Stimulated activated CD4-positive, alpha-beta T cell treated with anti-CD3 and anti-CD28 coated beads, Interleukin-15, amount 100 ng/mL, for 48 hours (primary cell): Measurements from ENCODE around the gene LYPD5.
"Not testable (repeated sequence)": the region's sequence is repeated elsewhere in the genome, so short reads cannot be mapped to it uniquely, and the experiment has no call there.

Source experiments
- DNase-seq, 2 donors: peaks; one replicate each; pipeline ENCODE4 v3.0.0-alpha.2; 2020; ENCODE audit warnings: low read depth in 2 of 2

The LYPD5 gene

DNA sequence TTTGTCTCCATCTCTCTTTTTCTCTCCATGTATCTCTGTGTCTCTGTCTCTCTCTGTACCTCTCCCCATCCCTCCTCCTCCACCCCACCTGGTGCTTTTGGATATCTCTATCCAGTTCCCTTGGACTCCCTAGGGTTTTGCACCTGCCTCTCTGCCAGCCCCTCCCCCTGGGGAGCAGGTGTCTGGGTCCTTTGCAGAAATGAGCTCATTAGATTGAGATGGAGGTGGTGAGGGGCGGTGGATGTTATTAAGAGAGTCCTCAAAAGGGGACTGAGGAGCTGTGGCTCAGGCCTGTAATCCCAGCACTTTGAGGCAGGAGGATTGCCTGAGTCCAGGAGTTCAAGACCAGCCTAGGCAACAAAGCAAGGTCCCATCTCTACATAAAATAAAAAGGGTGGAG, 23.6 kb downstream of the LYPD5 start:
- DNase-seq = no peak

- DNase-seq = no peak
Measured at GRCh38 chr19:43777163-43777695, 25.0 kb downstream of the LYPD5 start.

GRCh38 chr19:43776286-43776685, 26.0 kb downstream of the LYPD5 start:
- DNase-seq = peak; percentile 77 to 85

DNA sequence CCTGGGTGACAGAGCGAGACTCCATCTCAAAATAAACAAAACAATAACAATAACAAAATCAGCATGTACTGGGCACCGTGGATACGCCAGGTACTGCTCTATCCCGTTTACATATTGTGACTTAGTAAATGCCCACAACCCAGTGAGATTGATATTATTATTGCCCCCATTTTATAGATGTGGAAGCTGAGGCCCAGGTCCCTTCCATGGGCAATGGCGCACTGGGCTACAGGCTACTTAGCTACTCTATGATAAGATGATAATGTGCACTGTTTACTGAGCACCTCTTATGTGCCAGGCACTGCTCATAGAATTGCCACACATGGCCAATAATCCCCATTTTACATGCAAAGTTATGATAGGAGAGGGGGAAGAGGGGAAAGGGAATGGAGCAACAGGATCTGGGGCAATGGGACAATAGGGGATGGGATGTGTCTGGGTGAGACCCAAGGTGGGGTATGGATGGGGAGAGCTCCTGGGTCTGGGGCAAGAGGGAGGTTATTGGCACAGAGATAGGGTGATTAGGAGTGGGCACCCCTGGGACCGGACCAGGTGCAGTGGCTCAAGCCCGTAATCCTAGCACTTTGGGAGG, 26.9 kb downstream of the LYPD5 start:
- DNase-seq = no peak

DNA sequence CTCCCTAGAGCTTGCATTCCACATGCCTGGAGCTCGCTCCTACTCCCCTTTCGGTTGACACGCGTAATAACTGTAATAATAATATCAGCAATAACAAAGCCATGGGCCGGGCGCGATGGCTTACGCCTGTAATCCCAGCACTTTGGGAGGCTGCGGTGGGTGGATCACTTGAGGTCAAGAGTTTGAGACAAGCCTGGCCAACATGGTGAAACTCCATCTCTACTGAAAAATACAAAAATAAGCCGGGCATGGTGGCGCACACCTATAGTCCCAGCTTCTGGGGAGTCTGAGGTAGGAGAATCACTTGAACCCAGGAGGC, 27.3 kb downstream of the LYPD5 start:
- not testable (repeated sequence) for DNase-seq

DNA sequence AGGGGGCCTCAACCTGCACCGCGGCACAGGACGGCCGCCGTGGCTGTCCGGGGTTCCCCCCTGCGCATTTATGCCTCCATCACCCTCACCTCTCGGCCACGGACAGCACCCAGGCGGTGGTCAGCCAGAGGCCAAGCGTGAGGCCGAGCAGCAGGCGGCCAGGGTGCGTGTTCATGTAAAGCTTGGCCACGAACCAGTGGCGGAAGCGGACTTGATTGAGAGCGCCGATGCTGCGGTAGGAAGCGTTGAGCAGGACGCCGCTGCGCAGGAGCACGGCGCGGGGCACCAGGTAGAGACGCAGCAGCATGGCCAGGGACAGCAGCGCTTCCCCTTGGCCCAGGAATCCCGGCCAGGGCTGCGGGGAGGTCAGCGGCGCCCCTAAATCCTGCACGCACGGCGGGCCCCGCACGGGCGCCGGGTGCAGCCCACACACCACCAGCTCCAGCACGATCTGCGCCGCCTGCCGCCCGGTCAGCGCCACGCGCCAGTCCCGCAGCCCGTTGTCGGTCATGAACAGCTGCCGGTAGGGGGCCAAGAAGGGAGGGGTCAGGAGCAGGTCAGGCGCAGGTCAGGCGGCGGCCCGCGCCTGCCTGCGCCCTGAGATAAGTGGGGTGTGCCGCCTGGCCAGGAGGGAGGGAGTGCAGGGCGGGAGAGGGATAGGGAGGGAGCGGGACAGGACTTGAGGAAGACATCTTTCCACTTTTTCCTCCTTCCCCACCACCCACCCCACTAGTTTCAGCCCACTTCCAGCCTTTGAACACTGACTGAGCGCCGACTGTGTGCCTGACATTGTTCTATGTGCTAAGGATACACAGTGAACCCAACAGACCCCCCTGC, 27.9 kb downstream of the LYPD5 start:
- no peak for DNase-seq

GRCh38 chr19:43773725-43774102, 28.5 kb downstream of the LYPD5 start:
- no peak for DNase-seq

- no peak for DNase-seq
Measured at GRCh38 chr19:43769256-43769655, 33.0 kb downstream of the LYPD5 start.

- DNase-seq = no peak
Measured at GRCh38 chr19:43768273-43769050, 33.8 kb downstream of the LYPD5 start.

GRCh38 chr19:43767818-43768217, 34.4 kb downstream of the LYPD5 start:
- DNase-seq = no peak

DNA sequence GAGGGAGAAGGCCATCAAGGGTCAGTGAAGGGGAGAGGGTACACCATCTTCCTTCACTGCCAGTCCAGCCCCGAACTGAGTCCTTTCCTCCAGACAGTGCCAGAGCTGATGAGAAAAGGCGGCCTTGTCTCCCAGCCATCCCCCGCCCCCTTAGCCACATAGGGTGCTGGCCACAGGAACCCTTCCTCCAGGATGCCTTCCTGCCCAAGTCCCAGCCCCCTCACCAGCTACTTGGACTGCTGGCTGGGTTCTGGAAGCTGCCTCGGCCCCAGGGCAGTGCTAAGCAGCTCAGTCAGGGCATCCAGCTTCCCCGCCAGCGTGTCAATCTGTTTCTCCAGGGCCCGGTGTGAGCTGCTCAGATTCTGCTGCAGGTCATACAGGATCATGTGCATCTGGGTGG, 34.9 kb downstream of the LYPD5 start:
- no peak for DNase-seq

DNA sequence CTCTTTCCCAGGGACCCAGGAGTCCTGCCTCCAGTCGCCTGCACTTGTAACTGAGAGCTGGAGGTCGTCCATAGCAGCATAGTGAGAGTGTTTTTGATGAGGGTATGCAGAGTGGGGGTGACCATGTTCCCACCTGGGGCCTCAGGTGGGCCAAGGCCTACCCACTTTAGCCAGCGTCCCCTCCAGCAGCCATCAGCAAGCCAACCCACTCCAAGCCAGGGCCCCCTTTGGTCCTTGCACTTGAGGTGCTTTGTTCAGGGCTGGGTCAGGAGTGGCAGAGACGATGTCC, 35.5 kb downstream of the LYPD5 start:
- no peak for DNase-seq

DNA sequence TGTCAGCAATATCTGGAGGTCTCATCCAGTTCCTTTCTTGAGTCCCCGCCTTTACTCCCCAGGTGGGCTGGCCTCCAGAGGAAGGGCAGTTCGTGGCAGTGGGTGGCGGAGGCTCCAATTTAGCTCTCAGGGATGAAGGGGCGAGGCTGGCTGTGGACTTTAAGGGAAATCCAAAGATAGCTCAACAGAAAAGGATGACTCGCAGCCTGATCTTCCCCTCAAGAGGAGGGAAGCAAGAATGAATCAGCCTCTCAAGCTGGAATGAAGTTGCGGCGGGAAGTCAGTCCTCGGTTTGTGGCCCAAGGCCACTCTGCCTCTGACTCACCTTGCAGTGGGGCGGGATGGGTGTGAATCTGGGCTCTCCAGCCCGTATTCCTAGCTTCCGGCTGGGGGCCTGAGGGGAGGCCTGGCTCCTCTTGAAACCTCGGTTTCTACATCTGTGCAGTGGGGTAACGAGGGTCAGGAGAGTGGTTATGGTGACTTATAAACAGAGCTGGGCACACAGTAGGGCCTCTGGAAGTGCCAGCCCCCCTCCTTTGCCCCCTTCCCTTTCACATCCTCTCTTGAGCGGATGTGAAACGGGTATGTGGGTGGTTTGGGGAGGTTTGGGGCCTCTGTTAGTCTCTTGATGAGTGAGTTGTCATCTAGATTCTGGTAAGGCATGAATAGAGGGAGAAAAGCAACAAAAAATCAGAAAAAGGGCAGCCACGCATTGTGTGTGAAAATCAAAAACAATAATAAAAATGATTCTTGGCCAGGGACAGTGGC, 37.0 kb downstream of the LYPD5 start:
- DNase-seq = peak; percentile 81

DNA sequence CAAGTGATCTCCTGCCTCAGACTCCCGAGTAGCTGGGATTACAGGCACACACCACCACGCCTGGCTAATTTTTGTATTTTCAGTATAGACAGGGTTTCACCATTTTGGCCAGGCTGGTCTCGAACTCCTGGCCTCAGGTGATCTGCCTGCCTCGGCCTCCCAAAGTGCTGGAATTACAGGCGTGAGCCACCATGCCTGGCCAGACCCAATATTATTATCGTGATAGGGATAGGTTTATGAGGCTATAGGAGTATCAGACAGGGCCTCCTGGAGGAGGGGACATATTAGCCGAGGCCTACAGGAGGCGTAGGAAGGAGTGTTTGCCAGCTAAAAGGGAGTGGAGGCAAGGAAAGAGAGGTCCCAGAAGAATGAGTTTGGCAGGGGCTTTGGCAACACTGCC, 37.6 kb downstream of the LYPD5 start:
- not testable (repeated sequence) for DNase-seq

DNA sequence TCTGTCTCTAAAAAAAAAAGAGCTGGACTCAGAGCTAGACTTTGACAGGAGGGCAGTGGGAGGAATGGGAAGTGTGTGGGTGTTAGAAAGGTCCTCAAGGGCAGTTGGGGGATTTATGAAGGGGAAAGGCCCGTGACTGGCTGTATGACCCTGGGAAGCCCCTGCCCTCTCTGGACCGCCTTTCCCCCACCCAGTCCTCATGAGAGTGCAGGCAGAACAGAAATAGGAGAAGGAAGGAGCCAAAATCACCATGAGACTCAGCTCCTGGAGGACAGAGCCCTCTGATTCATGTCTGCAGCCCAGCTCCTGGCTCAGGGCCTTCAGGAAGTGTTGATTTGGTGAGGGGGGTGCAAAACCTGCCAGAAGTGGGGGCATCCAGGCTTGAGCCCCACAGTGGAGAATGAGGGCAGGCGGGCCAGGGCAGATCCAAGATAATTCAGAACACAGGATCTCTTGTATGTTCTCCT, 38.7 kb downstream of the LYPD5 start:
- DNase-seq = no peak

GRCh38 chr19:43762814-43763213, 39.4 kb downstream of the LYPD5 start:
- DNase-seq = no peak

GRCh38 chr19:43760941-43761340, 41.3 kb downstream of the LYPD5 start:
- no peak for DNase-seq

DNA sequence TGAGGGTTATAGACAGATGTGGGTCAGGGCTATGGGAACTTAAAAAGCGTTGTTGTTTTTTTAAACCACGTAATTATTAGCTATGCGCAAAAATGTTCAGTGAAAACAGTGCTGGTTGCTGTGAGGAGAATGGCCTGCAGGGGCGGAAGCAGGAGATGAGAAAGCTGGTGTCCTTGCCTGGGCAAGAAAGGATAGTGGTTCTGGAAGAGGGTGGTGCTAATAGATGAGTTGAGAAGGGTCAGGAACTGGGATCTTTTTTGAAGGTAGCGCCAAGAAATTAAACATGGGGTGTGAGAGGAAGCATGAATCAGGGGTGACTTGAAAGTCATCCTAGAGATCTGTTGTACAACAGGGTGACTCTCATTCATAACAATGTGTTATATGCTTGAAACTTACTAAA, 42.7 kb downstream of the LYPD5 start:
- DNase-seq = no peak

DNA sequence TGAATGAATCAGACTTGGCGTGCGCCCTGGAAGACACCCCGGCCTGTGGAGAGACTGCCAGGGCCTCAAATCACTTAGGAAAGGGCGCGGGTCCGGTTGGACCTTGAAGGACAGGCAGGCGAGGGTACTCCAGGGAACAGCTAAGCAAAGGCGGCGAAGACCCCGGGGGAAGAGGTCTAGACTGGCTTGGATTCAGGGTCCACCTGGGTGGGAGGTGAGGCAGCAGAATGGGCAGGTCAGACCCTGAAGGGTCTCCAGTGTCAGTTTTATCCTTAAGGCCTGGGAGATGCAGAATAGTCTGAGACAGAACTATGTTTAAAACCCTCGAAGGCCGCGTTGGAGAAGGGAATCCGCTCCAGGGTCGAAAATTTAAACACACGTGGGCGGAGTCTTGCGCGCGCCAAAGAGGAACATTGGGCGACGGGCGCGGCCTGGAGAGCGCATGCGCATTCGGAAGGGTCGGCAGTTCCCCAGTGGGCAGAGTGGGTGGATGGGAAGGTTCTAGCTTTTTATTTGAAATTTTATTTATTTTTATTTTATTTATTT, 46.9 kb downstream of the LYPD5 start:
- peak; percentile 72 to 80 for DNase-seq

DNA sequence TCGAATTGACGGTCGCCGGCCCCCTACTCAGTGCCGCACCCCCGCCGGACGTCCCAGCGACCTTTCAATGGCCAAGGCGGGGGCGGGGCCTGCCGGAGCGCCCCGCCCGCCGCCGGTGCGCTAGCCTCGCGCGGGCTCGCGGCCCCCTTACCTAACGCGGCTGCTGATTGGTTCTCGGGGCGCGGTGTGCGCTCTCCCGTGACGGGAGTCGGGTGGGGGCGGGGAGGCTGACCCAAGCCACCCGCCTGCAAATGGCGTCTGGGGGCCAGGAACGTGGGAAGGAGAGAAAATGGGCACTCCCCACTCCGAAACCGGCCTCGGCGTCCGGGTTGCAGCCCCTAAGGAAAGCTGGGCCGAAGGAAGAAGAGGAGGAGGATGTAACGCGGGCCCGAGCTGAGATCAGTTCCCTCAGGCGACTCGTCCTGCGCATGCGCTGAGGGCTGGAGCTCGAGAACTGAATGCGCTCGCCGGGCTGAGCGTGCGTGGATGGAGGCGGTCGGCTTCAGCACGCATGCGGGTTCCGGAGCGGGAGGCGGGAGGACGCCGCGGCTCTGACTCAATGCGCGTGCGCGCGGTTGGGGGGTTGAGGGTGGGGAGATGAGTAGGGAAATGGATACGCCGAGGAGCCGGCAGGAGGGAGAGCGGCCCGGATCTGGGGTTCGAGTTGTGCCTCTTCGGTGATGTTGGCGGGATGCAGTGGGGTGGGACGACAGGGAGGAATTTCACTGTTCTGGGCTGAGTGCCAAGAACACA, 47.6 kb downstream of the LYPD5 start, which contains the start of gene SMG9:
Gene SMG9, minus strand, starts transcription at position 460 of the 753 bp plus-strand sequence. CDS start 4,221 bp downstream, outside the sequence.
- DNase-seq = peak; percentile 97

GRCh38 chr19:43754253-43754502, 48.1 kb downstream of the LYPD5 start:
- DNase-seq = no peak
